ENCODE measurements around the gene CCDC178. TPM values are rescaled to one million over a fixed set of nuclear protein-coding genes. Genes with fewer than 3 reads are reported as not detected.

CCDC178 gene
- total RNA-seq, 3 donors from 2014 or later, result not detected

- no peak overlapping the region for H3K4me3 ChIP-seq
- no peaks in the 10 kb centered on the region for H3K36me3 ChIP-seq (ENCODE audit: low read depth)
- no peaks in the 10 kb centered on the region for H3K9me3 ChIP-seq
- H3K4me1 ChIP-seq (ENCODE audit: low read depth), result no peaks in the 10 kb centered on the region
- intact Hi-C loops (cut with DNase I, micrococcal nuclease), result no loop called here
- no peak for TF ChIP-seq CTCF (IDR thresholded peaks at IDR 0.05)
- no peak for ATAC-seq
- DNase-seq, result no peak
These were observed 294.5 kb downstream of the CCDC178 start for GRCh38 chr18:33146014-33146413.

GRCh38 chr18:33135951-33136660 lies 304.4 kb downstream of the CCDC178 start:
- Histone ChIP-seq H3K4me1 (ENCODE audit: low read depth) (no peaks in the 10 kb centered on the region), H3K9me3 (no peaks in the 10 kb centered on the region), H3K4me3 (no peak overlapping the region), H3K36me3 (ENCODE audit: low read depth) (no peaks in the 10 kb centered on the region)
- no peak for DNase-seq
- intact Hi-C loops (cut with DNase I, micrococcal nuclease), result no loop called here
- TF ChIP-seq CTCF (IDR thresholded peaks at IDR 0.05), result no peak
- no peak for ATAC-seq

DNA sequence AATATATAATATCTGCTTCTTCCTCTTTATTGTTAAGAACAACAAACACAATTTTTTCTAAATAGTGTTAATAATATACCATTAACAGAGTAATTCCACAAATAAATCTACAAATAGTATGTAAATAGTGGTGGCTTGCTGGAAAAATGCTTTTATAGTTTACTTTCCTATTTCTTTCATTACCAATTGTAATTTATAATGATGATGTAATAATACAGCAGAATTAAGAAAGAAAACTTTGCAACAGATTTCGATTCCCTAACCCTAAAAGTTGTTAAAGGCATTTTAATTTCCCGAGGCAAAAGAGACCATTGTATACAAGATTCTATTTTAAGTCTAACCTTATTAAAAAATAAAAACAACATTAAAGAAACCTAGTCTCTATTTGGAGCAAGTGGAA lies 307.9 kb downstream of the CCDC178 start:
- no peak for TF ChIP-seq CTCF (IDR thresholded peaks at IDR 0.05)
- no peaks in the 10 kb centered on the region for H3K4me1 ChIP-seq (ENCODE audit: low read depth)

GRCh38 chr18:33128581-33128980 lies 311.9 kb downstream of the CCDC178 start:
- no peaks in the 10 kb centered on the region for H3K36me3 ChIP-seq (ENCODE audit: low read depth)
- no peak overlapping the region for H3K4me3 ChIP-seq
- no peaks in the 10 kb centered on the region for H3K9me3 ChIP-seq
- intact Hi-C loops (cut with DNase I, micrococcal nuclease), result no loop called here
- ATAC-seq, result peak; percentile 64
- TF ChIP-seq CTCF (IDR thresholded peaks at IDR 0.05), result no peak
- DNase-seq, result no peak
- no peaks in the 10 kb centered on the region for H3K4me1 ChIP-seq (ENCODE audit: low read depth)

More for the DNA sequence above, 307.9 kb downstream of the CCDC178 start:
- H3K9me3 ChIP-seq, result no peaks in the 10 kb centered on the region
- intact Hi-C loops (cut with DNase I, micrococcal nuclease), result no loop called here
- ATAC-seq (no peak), DNase-seq (no peak)
- no peaks in the 10 kb centered on the region for H3K36me3 ChIP-seq (ENCODE audit: low read depth)
- H3K4me3 ChIP-seq, result no peak overlapping the region

GRCh38 chr18:33123862-33124518 lies 316.5 kb downstream of the CCDC178 start:
- Histone ChIP-seq H3K36me3 (ENCODE audit: low read depth) (no peaks in the 10 kb centered on the region), H3K4me3 (no peak overlapping the region), H3K9me3 (no peaks in the 10 kb centered on the region), H3K4me1 (ENCODE audit: low read depth) (no peaks in the 10 kb centered on the region)
- ATAC-seq (no peak), DNase-seq (no peak)
- intact Hi-C loops (cut with DNase I, micrococcal nuclease), result no loop called here
- no peak for TF ChIP-seq CTCF (IDR thresholded peaks at IDR 0.05)
